GM10847 (cell line): ENCODE data around the gene RASAL2.

Source experiments
- POLR2A ChIP-seq: IDR thresholded peaks from 2 replicates; pipeline ENCODE4 v1.6.1; 2011; ENCODE audit not compliant: insufficient read length; ENCODE audit errors: extremely low read depth

RASAL2 gene

GRCh38 chr1:178126261-178126660 lies 32.4 kb downstream of the RASAL2 start:
- no peak for TF ChIP-seq POLR2A

GRCh38 chr1:178126741-178127185 lies 32.9 kb downstream of the RASAL2 start:
- no peak for TF ChIP-seq POLR2A

- no peak for TF ChIP-seq POLR2A
Measured at GRCh38 chr1:178127482-178128191, 33.7 kb downstream of the RASAL2 start.

GRCh38 chr1:178133239-178133989 lies 39.5 kb downstream of the RASAL2 start:
- TF ChIP-seq POLR2A = no peak

GRCh38 chr1:178134061-178134460 lies 40.2 kb downstream of the RASAL2 start:
- TF ChIP-seq POLR2A = no peak

- no peak for TF ChIP-seq POLR2A
Measured at GRCh38 chr1:178137238-178137637, 43.3 kb downstream of the RASAL2 start.

GRCh38 chr1:178142806-178143205 lies 48.9 kb downstream of the RASAL2 start:
- TF ChIP-seq POLR2A = no peak

- TF ChIP-seq POLR2A = no peak
Measured at GRCh38 chr1:178143730-178144690, 50.1 kb downstream of the RASAL2 start.

GRCh38 chr1:178145605-178146004 lies 51.7 kb downstream of the RASAL2 start:
- TF ChIP-seq POLR2A = no peak

GRCh38 chr1:178146436-178146835 lies 52.5 kb downstream of the RASAL2 start:
- TF ChIP-seq POLR2A = no peak

- TF ChIP-seq POLR2A = no peak
Measured at GRCh38 chr1:178150610-178151009, 56.7 kb downstream of the RASAL2 start.

- TF ChIP-seq POLR2A = no peak
Measured at GRCh38 chr1:178151831-178152230, 57.9 kb downstream of the RASAL2 start.

GRCh38 chr1:178155481-178156255 lies 61.8 kb downstream of the RASAL2 start:
- no peak for TF ChIP-seq POLR2A

GRCh38 chr1:178160736-178161475 lies 67.0 kb downstream of the RASAL2 start:
- no peak for TF ChIP-seq POLR2A
